H1 (cell line): ENCODE data around the gene P3H2. TPM values are rescaled to one million over a fixed set of nuclear protein-coding genes. Genes with fewer than 3 reads are reported as not detected.

Source experiments
- POLR2A ChIP-seq, 2 experiments: IDR thresholded peaks; 1 replicate in 1 of 2; 2 replicates in 1 of 2; pipeline ENCODE4 v1.6.1; 2011; ENCODE audit warnings: low read depth in 2 of 2, low read length in 2 of 2, mild to moderate bottlenecking in 2 of 2; ENCODE audit errors: control extremely low read depth in 1 of 2
- POU5F1 ChIP-seq: IDR thresholded peaks from 2 replicates; pipeline ENCODE4 v1.6.1; 2011; ENCODE audit warnings: low read depth, mild to moderate bottlenecking, low read length, moderate library complexity
- RNF2 ChIP-seq: fragments of 200-900, 300-1000 bp; sonication (generic); IDR thresholded peaks from 2 replicates; pipeline ENCODE4 v1.7.1; 2016; ENCODE audit warnings: borderline replicate concordance, low read depth, mild to moderate bottlenecking, antibody characterized with exemption, low read length; ENCODE audit not compliant: poor library complexity, severe bottlenecking; ENCODE audit errors: missing control alignments
- polyA plus RNA-seq, 7 experiments: library from polyadenylated mRNA; depleted of rRNA in 3 of 7; stranded (reverse) in 5 of 7; unstranded in 2 of 7; fragments of >200 nt in 5 of 7; fragments of 200-250 nt in 2 of 7; gene quantifications; 1 replicate in 5 of 7; 2 replicates in 1 of 7; 4 replicates in 1 of 7; pipeline versions ENCODE4 v1.2.1 to v1.2.3, GENCODE V29; 2011 to 2013; ENCODE audit warnings: missing spikeins in 2 of 7, mixed read lengths in 2 of 7
- total RNA-seq: library from RNA; stranded (reverse); fragmentation: NEBNext Ultra II Directional; extraction: Animal tissue kit (Norgen Biotek cat#: 25700); gene quantifications from 2 replicates; pipeline ENCODE4 v1.2.1, GENCODE V29; 2021

Gene P3H2
- total and polyA plus RNA-seq, 2 of the 8 experiments (the other 6 are each of a cell fraction or from before 2014, with no cell fraction given), result 40.5 to 60.4 TPM

DNA sequence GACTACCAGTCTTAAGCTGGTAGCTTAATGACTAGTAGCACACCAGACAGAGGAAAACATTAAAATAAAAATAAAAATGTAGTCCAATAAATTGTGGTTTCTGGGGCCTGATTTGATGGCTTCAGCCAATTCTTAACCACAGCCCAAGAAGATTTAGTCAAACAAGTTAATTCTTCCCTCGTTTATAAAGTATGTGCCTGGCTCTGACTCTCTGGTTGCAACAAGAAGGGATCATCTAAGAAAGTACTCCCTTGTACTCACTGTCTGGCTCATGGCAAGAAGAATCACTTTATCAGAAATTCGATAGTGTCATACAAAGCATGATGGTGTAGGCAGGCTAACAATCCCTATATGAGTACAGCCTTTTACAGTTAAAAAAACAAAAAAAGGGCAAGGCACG lies 141.9 kb downstream of the P3H2 start (continued):
- TF ChIP-seq POU5F1 (no peak), RNF2 (no peak), POLR2A (IDR thresholded peaks at IDR 0.05; ENCODE audit: control extremely low read depth in 1 of 2, low read depth in 2 of 2, low read length in 2 of 2) (no peak)
